HL-60 (cell line): ENCODE measurements around the gene EP300.

Experiments used
- POLR2AphosphoS5 ChIP-seq: IDR thresholded peaks from 2 replicates; pipeline ENCODE4 v1.6.1; 2012; ENCODE audit warnings: low read depth
- SPI1 ChIP-seq: IDR thresholded peaks from 2 replicates; pipeline ENCODE4 v1.6.1; 2012; ENCODE audit warnings: low read depth, mild to moderate bottlenecking, borderline replicate concordance
- TF ChIP-seq, protein P1 (sequence below): IDR thresholded peaks from one replicate; pipeline ENCODE4 v1.5.1; 2011; ENCODE audit warnings: low read length, control low read depth, inconsistent platforms; ENCODE audit not compliant: insufficient read depth
- TF ChIP-seq, protein P2 (sequence below): IDR thresholded peaks from 2 replicates; pipeline ENCODE4 v1.6.1; 2012; ENCODE audit warnings: low read depth; ENCODE audit not compliant: insufficient replicate concordance

- TF ChIP-seq, protein P1, sequence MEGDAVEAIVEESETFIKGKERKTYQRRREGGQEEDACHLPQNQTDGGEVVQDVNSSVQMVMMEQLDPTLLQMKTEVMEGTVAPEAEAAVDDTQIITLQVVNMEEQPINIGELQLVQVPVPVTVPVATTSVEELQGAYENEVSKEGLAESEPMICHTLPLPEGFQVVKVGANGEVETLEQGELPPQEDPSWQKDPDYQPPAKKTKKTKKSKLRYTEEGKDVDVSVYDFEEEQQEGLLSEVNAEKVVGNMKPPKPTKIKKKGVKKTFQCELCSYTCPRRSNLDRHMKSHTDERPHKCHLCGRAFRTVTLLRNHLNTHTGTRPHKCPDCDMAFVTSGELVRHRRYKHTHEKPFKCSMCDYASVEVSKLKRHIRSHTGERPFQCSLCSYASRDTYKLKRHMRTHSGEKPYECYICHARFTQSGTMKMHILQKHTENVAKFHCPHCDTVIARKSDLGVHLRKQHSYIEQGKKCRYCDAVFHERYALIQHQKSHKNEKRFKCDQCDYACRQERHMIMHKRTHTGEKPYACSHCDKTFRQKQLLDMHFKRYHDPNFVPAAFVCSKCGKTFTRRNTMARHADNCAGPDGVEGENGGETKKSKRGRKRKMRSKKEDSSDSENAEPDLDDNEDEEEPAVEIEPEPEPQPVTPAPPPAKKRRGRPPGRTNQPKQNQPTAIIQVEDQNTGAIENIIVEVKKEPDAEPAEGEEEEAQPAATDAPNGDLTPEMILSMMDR, result no peak
- TF ChIP-seq POLR2AphosphoS5 (no peak), SPI1 (no peak)
- TF ChIP-seq, protein P2, sequence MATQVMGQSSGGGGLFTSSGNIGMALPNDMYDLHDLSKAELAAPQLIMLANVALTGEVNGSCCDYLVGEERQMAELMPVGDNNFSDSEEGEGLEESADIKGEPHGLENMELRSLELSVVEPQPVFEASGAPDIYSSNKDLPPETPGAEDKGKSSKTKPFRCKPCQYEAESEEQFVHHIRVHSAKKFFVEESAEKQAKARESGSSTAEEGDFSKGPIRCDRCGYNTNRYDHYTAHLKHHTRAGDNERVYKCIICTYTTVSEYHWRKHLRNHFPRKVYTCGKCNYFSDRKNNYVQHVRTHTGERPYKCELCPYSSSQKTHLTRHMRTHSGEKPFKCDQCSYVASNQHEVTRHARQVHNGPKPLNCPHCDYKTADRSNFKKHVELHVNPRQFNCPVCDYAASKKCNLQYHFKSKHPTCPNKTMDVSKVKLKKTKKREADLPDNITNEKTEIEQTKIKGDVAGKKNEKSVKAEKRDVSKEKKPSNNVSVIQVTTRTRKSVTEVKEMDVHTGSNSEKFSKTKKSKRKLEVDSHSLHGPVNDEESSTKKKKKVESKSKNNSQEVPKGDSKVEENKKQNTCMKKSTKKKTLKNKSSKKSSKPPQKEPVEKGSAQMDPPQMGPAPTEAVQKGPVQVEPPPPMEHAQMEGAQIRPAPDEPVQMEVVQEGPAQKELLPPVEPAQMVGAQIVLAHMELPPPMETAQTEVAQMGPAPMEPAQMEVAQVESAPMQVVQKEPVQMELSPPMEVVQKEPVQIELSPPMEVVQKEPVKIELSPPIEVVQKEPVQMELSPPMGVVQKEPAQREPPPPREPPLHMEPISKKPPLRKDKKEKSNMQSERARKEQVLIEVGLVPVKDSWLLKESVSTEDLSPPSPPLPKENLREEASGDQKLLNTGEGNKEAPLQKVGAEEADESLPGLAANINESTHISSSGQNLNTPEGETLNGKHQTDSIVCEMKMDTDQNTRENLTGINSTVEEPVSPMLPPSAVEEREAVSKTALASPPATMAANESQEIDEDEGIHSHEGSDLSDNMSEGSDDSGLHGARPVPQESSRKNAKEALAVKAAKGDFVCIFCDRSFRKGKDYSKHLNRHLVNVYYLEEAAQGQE, result no peak
Measured at GRCh38 chr22:41216984-41217383, 124.6 kb downstream of the EP300 start.
